Esophagus squamous epithelium (tissue), 5 donors: ENCODE data around the gene RBM22. TPM values are rescaled to one million over a fixed set of nuclear protein-coding genes. Genes with fewer than 3 reads are reported as not detected.
A peak's percentile ranks its signal among the peaks of the same experiment; 100 is the strongest.

Source experiments
- DNase-seq: peaks from one replicate; lab custom pipeline; 2025; lab: John Stamatoyannopoulos, UW
- H3K27ac ChIP-seq, 4 donors: fragments of 200-600 bp; sonication (generic); one replicate each; pipeline ENCODE4 v1.5.1; 2016 to 2019; ENCODE audit warnings: mild to moderate bottlenecking in 1 of 4
- H3K27me3 ChIP-seq, 4 donors: fragments of 200-600 bp; sonication (generic); 1 replicate in 3 of 4; 2 replicates in 1 of 4; pipeline versions ENCODE4 v1.5.1 to v1.6.0; 2017 to 2021; ENCODE audit warnings: antibody characterized with exemption in 1 of 4
- H3K36me3 ChIP-seq, 3 donors: fragments of 200-600 bp; sonication (generic); one replicate each; pipeline ENCODE4 v1.5.1; 2016 to 2019
- H3K4me1 ChIP-seq, 3 donors: fragments of 200-600 bp; sonication (generic); one replicate each; pipeline ENCODE4 v1.5.1; 2017 to 2019
- H3K4me3 ChIP-seq, 4 donors: fragments of 200-600 bp; sonication (generic); 1 replicate in 3 of 4; 2 replicates in 1 of 4; pipeline ENCODE4 v1.5.1; 2016 to 2019; ENCODE audit warnings: mild to moderate bottlenecking in 2 of 4, moderate library complexity in 1 of 4
- H3K9me3 ChIP-seq, 3 donors: fragments of 200-600 bp; sonication (generic); one replicate each; pipeline ENCODE4 v1.5.1; 2016 to 2019
- POLR2A ChIP-seq, 4 donors: fragments of 450-650 bp; IDR thresholded peaks; one replicate each; pipeline ENCODE4 v1.6.1; 2017; ENCODE audit warnings: antibody characterized with exemption in 4 of 4, mild to moderate bottlenecking in 4 of 4, moderate library complexity in 3 of 4
- WGBS, 2 donors: methylation state at CpG; one replicate each; pipeline ENCODE4 v1.1.5; 2018; 5-methylcytosine and 5-hydroxymethylcytosine counted together
- intact Hi-C: fragments of 100-400 bp; cut with DNase I; formaldehyde crosslinking; loops from one replicate; pipeline ENCODE4 v1.15.0; 2022
- total RNA-seq, 4 donors: library from RNA; depleted of rRNA; stranded (reverse); fragments of >200 nt; gene quantifications; one replicate each; pipeline ENCODE4 v1.1.0, GENCODE V29; 2016
- TF ChIP-seq, protein P1 (sequence below), 6 experiments: fragments of 450-650 bp in 4 of 6; fragments of 200-600 bp in 2 of 6; sonication (generic) in 2 of 6; IDR thresholded peaks; one replicate each; pipeline ENCODE4 v1.5.1; 2016 to 2019; ENCODE audit warnings: antibody characterized with exemption in 6 of 6, mild to moderate bottlenecking in 4 of 6, moderate library complexity in 4 of 6
- donor health status: DM: yes; HTN: yes; CAD: no.

RBM22 gene
- total RNA-seq, 4 donors from 2014 or later: 22.8 to 38.4 (median 28.8) TPM

DNA sequence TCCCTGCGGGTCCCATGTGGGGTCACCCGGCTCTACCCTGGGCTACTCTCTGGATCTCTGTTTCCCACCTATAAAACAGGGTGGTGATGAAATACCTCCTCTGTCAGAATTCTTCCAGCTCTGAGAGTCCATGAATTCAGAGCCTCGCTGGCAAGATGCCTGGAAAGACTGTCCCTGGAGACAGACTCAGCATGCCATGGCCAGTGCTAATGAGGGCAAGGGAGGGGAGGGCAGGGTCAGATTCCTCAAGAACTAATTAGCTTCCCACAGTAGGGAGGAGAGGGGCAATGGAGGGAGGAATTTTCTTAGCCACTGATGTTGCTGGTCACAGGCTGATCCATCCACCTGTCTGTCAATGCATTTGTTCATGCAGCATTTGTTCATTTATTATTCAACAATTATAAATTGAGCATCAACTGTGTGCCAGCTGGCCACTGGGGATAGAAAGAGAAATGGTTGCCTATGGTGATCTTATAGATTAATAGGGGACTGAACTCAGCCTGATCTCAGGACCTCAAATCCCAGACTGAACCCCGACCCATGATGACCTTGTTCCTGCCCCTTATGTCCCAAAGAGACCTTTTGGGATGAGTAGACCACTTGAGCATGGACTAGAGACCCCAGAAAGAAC is 55.7 kb downstream of the RBM22 start:
- Histone ChIP-seq H3K4me3 (no peak overlapping the region), H3K4me1 (peaks cover 26 to 78% (median 59%) of the 10 kb centered on the region in 3 donors), H3K36me3 (peaks cover 0 to 22% (median 18%) of the 10 kb centered on the region in 3 donors), H3K27ac (peak overlapping the region; percentile 1 to 84 (median 77)), H3K27me3 (no peaks in the 10 kb centered on the region), H3K9me3 (no peaks in the 10 kb centered on the region)
- 45 to 83% methylated on average over 1 to 4 of the region's 4 CpGs for WGBS, 2 donors
- intact Hi-C loops: no loop called here
- TF ChIP-seq POLR2A (IDR thresholded peaks at IDR 0.05): no peak
- TF ChIP-seq, protein P1, sequence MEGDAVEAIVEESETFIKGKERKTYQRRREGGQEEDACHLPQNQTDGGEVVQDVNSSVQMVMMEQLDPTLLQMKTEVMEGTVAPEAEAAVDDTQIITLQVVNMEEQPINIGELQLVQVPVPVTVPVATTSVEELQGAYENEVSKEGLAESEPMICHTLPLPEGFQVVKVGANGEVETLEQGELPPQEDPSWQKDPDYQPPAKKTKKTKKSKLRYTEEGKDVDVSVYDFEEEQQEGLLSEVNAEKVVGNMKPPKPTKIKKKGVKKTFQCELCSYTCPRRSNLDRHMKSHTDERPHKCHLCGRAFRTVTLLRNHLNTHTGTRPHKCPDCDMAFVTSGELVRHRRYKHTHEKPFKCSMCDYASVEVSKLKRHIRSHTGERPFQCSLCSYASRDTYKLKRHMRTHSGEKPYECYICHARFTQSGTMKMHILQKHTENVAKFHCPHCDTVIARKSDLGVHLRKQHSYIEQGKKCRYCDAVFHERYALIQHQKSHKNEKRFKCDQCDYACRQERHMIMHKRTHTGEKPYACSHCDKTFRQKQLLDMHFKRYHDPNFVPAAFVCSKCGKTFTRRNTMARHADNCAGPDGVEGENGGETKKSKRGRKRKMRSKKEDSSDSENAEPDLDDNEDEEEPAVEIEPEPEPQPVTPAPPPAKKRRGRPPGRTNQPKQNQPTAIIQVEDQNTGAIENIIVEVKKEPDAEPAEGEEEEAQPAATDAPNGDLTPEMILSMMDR (IDR thresholded peaks at IDR 0.05): no peak
- DNase-seq: no peak

DNA sequence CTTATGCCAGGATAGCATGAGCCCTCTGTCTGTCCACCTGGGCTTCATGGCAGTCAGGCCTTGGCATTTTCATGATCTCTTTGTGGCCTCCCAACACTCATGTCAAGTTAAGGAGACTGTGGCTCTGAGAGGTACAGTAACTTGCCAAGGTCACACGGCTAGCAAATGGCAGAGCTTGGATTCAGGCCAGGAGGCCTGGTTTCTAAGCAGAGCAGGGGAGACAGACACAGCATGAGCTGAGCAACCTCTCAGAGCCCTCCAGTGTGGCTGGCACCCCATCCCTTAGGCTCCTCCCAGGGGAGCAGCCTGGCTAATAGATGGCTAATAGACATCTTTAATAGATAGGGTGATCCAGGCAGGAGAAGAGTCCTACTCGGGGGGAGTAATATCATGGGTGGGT is 56.3 kb downstream of the RBM22 start:
- peaks cover 33 to 84% (median 66%) of the 10 kb centered on the region in 3 donors for H3K4me1 ChIP-seq
- TF ChIP-seq, protein P1 (IDR thresholded peaks at IDR 0.05): no peak
- no peak for TF ChIP-seq POLR2A (IDR thresholded peaks at IDR 0.05)
- intact Hi-C loops: no loop called here
- WGBS, 2 donors: 50 to 75% methylated on average over 1 of the region's 2 CpGs
- peak overlapping the region; percentile 1 to 84 (median 77) for H3K27ac ChIP-seq
- H3K27me3 ChIP-seq: no peaks in the 10 kb centered on the region
- no peaks in the 10 kb centered on the region for H3K9me3 ChIP-seq
- peaks cover 0 to 15% (median 13%) of the 10 kb centered on the region in 3 donors for H3K36me3 ChIP-seq
- no peak overlapping the region for H3K4me3 ChIP-seq
- DNase-seq: no peak

DNA sequence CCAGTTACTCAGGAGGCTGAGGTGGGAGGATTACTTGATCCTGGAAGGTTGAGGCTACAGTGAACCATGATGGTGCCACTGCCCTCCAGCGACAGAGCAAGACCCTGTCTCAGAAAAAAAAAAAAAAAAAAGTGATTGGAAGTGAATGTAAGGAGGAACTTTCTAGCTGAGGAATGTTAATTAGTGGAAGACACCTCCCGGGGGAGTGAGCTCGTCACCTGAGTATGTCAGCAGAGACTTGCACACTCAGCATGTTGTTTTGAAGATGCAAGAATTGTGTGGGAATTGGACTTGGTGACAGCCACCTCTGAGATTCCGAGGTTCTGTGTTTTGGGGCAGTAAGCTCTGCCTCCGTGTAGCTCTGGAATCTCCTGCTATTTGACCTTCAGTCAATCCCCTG is 56.8 kb downstream of the RBM22 start:
- Histone ChIP-seq H3K27me3 (no peaks in the 10 kb centered on the region), H3K4me3 (no peak overlapping the region), H3K36me3 (peaks cover 0 to 11% (median 8%) of the 10 kb centered on the region in 3 donors), H3K9me3 (no peaks in the 10 kb centered on the region), H3K4me1 (peaks cover 37 to 85% (median 70%) of the 10 kb centered on the region in 3 donors), H3K27ac (peak overlapping the region; percentile 1 to 96 (median 77))
- no peak for TF ChIP-seq POLR2A (IDR thresholded peaks at IDR 0.05)
- TF ChIP-seq, protein P1 (IDR thresholded peaks at IDR 0.05): no peak
- intact Hi-C loops: no loop called here
- 66 to 77% methylated on average over 5 of the region's 5 CpGs for whole genome bisulfite sequencing, 2 donors
- no peak for DNase-seq

DNA sequence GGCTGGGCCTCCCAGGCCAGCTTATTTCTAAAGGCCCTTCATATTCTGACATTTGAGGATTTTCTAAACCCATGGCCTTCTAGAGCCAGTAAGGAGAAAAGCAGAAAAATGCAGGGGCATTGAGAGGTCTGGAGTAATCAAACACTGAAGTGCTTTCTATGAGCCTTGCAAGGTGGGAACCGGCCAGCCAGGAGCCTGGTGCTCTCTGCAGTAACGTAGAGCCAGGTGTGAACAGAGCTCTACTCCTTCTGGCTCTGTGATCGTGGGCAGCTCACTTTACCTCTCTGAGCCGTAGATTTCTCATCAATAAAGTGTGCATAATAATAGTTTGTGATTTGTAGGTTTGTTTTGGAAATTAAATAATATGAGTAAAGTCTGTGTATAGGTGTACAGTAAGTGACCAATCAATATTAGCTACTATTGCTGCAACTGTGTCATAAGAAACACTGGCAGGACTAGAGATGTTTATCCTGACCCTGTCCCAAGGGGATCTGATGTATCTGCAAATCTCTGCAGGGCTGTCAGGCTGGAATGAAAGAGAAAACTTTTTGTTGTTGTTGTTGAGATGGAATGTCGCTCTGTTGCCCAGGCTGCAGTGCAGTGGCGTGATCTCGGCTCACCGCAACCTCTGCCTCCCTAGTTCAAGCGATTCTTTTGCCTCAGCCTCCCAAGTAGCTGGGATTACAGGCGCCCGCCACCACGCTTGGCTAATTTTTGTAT is 57.7 kb downstream of the RBM22 start:
- peak overlapping the region in 1 of 4 donors; percentile 29 for H3K4me3 ChIP-seq
- intact Hi-C loops: no loop called here
- no peaks in the 10 kb centered on the region for H3K9me3 ChIP-seq
- no peak for DNase-seq
- WGBS, 2 donors: 66 to 87% methylated on average over 9 to 12 of the region's 12 CpGs
- H3K27ac ChIP-seq: peak overlapping the region; percentile 61 to 96 (median 85)
- H3K27me3 ChIP-seq: no peaks in the 10 kb centered on the region
- H3K4me1 ChIP-seq: peaks cover 40 to 89% (median 76%) of the 10 kb centered on the region in 3 donors
- TF ChIP-seq, protein P1 (IDR thresholded peaks at IDR 0.05): no peak
- TF ChIP-seq POLR2A (IDR thresholded peaks at IDR 0.05): no peak
- H3K36me3 ChIP-seq: peaks cover 0 to 2% (median under 1%) of the 10 kb centered on the region in 3 donors

DNA sequence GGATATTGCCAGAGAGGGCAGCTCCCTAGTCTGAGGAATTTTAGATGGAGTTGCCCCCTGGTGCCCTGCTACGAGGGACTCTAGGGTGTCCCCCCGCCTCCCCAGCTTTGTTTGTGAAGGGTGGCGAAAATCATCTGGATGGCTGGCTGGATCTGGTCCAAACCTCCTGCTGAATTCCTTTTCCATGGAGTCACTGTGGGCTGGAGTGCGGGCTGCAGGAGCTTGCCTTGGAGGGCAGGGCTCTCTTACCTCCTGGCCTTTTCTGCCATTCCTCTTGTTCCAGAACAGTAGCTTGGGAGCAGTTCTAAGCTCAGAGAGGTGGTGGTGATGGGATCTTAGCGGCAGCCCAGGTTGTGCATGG is 58.3 kb downstream of the RBM22 start:
- intact Hi-C loops: no loop called here
- H3K4me3 ChIP-seq: peak overlapping the region in 1 of 4 donors; percentile 29
- TF ChIP-seq POLR2A (IDR thresholded peaks at IDR 0.05): no peak
- TF ChIP-seq, protein P1 (IDR thresholded peaks at IDR 0.05): no peak
- no peaks in the 10 kb centered on the region for H3K36me3 ChIP-seq
- H3K9me3 ChIP-seq: no peaks in the 10 kb centered on the region
- 6 to 39% methylated on average over 4 to 5 of the region's 5 CpGs for WGBS, 2 donors
- H3K4me1 ChIP-seq: peaks cover 40 to 89% (median 80%) of the 10 kb centered on the region in 3 donors
- peak overlapping the region; percentile 61 to 96 (median 85) for H3K27ac ChIP-seq
- no peaks in the 10 kb centered on the region for H3K27me3 ChIP-seq
- DNase-seq: no peak
